Stimulated activated CD4-positive, alpha-beta T cell treated with anti-CD3 and anti-CD28 coated beads, Interleukin-1b, Interleukin-23, amount 100 ng/mL, for 1 hour (primary cell): Measurements from ENCODE around the gene MYEOV.

Experiments
- DNase-seq, 2 donors: peaks; one replicate each; pipeline ENCODE4 v3.0.0-alpha.2; 2020; ENCODE audit warnings: low read depth in 2 of 2

The MYEOV gene

GRCh38 chr11:69342588-69343330 lies 48.8 kb downstream of the MYEOV start:
- no peak for DNase-seq

GRCh38 chr11:69343401-69344321 lies 49.7 kb downstream of the MYEOV start:
- no peak for DNase-seq

DNA sequence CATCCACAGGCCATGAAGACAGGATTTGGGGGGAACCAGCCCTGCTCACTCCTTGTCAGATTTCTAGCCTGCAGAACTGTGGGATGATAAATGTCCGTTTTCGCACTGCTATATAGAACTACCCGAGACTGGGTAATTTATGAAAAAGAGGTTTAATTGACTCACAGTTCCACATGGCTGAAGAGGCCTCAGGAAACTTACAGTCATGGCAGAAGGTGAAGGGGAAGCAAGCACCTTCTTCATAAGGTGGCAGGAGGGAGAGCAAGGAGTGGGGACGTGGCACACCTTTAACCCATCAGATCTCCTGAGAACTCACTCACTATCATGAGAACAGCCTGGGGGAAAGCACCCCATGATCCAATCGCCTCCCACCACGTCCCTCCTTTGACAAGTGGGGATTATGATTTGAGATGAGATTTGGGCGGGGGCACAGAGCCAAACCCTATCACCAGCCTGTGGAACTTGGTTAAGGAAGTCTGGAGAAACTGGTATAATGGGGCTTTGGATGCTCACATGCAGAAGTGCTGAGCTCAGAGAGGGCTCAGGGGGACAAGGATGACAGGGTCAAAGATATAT lies 50.7 kb downstream of the MYEOV start:
- DNase-seq, result no peak
